Liver (tissue), 9 donors: ENCODE results near the gene HDC. TPM values are rescaled to one million over a fixed set of nuclear protein-coding genes. Genes with fewer than 3 reads are reported as not detected.

ENCODE experiments used
- DNase-seq: peaks from one replicate; pipeline ENCODE4 v3.0.0-alpha.2; 2017; ENCODE audit warnings: low spot score
- H3K27ac ChIP-seq, 2 donors: one replicate each; pipeline ENCODE4 v1.7.0; 2013; ENCODE audit warnings: inconsistent platforms in 2 of 2, low read length in 2 of 2, control low read depth in 1 of 2, low read depth in 1 of 2, mild to moderate bottlenecking in 1 of 2
- H3K27me3 ChIP-seq, 4 donors: one replicate each; pipeline versions ENCODE4 v1.6.1 to v1.7.0; 2013; ENCODE audit warnings: low read length in 3 of 4, inconsistent platforms in 1 of 4, mild to moderate bottlenecking in 1 of 4, moderate library complexity in 1 of 4; ENCODE audit not compliant: control insufficient read depth in 4 of 4, insufficient read depth in 4 of 4
- H3K36me3 ChIP-seq, 4 donors: one replicate each; pipeline versions ENCODE4 v1.6.1 to v1.7.0; 2013; ENCODE audit warnings: low read length in 3 of 4, mild to moderate bottlenecking in 3 of 4, low read depth in 1 of 4, moderate library complexity in 1 of 4; ENCODE audit not compliant: control insufficient read depth in 4 of 4, insufficient read depth in 3 of 4
- H3K4me1 ChIP-seq, 4 donors: one replicate each; pipeline versions ENCODE4 v1.6.1 to v1.7.0; 2013; ENCODE audit warnings: low read length in 3 of 4, mild to moderate bottlenecking in 3 of 4, moderate library complexity in 1 of 4; ENCODE audit not compliant: control insufficient read depth in 4 of 4, insufficient read depth in 4 of 4
- H3K4me3 ChIP-seq, 3 donors: one replicate each; pipeline versions ENCODE4 v1.6.1 to v1.7.0; 2013; ENCODE audit warnings: low read length in 3 of 3, control low read depth in 1 of 3, low read depth in 1 of 3, mild to moderate bottlenecking in 1 of 3
- H3K9ac ChIP-seq, 2 donors: one replicate each; pipeline ENCODE4 v1.7.0; 2013; ENCODE audit warnings: low read length in 2 of 2, mild to moderate bottlenecking in 2 of 2, moderate library complexity in 2 of 2, control low read depth in 1 of 2, low read depth in 1 of 2
- H3K9me3 ChIP-seq, 4 donors: one replicate each; pipeline versions ENCODE4 v1.6.1 to v1.7.0; 2013; ENCODE audit warnings: low read length in 3 of 4; ENCODE audit not compliant: control insufficient read depth in 4 of 4
- ATF3 ChIP-seq: IDR thresholded peaks from 2 replicates; pipeline ENCODE4 v1.6.1; 2016; ENCODE audit warnings: antibody characterized with exemption
- FOXA1 ChIP-seq: IDR thresholded peaks from 2 replicates; pipeline ENCODE4 v1.6.1; 2016; ENCODE audit warnings: antibody characterized with exemption
- FOXA2 ChIP-seq: IDR thresholded peaks from 2 replicates; pipeline ENCODE4 v1.6.1; 2016; ENCODE audit warnings: antibody characterized with exemption
- GABPA ChIP-seq, 2 donors: IDR thresholded peaks in 1 of 2; conservative IDR thresholded peaks in 1 of 2; 2 replicates each; pipeline ENCODE4 v1.6.1; 2016; ENCODE audit warnings: antibody characterized with exemption in 2 of 2, mild to moderate bottlenecking in 1 of 2, moderate library complexity in 1 of 2
- HNF4A ChIP-seq, 2 donors: conservative IDR thresholded peaks; 2 replicates each; pipeline ENCODE4 v1.6.1; 2016; ENCODE audit warnings: antibody characterized with exemption in 2 of 2, mild to moderate bottlenecking in 2 of 2
- JUND ChIP-seq, 2 donors: IDR thresholded peaks; 2 replicates each; pipeline ENCODE4 v1.6.1; 2016; ENCODE audit warnings: antibody characterized with exemption in 2 of 2
- MAX ChIP-seq: IDR thresholded peaks from 2 replicates; pipeline ENCODE4 v1.6.1; 2016; ENCODE audit warnings: antibody characterized with exemption
- NR2F2 ChIP-seq: IDR thresholded peaks from 2 replicates; pipeline ENCODE4 v1.6.1; 2016; ENCODE audit warnings: antibody characterized with exemption
- RAD21 ChIP-seq, 2 donors: IDR thresholded peaks; 2 replicates each; pipeline ENCODE4 v1.6.1; 2016; ENCODE audit warnings: antibody characterized with exemption in 2 of 2, mild to moderate bottlenecking in 2 of 2
- REST ChIP-seq: IDR thresholded peaks from 2 replicates; pipeline ENCODE4 v1.6.1; 2016; ENCODE audit warnings: antibody characterized with exemption, mild to moderate bottlenecking
- RXRA ChIP-seq, 2 donors: IDR thresholded peaks; 2 replicates each; pipeline ENCODE4 v1.6.1; 2017 to 2018; ENCODE audit warnings: antibody characterized with exemption in 2 of 2, mild to moderate bottlenecking in 1 of 2
- SP1 ChIP-seq: IDR thresholded peaks from 2 replicates; pipeline ENCODE4 v1.6.1; 2018; ENCODE audit warnings: antibody characterized with exemption, mild to moderate bottlenecking
- TAF1 ChIP-seq: conservative IDR thresholded peaks from 2 replicates; pipeline ENCODE4 v1.6.1; 2016; ENCODE audit warnings: antibody characterized with exemption, mild to moderate bottlenecking
- YY1 ChIP-seq: IDR thresholded peaks from 2 replicates; pipeline ENCODE4 v1.6.1; 2016; ENCODE audit warnings: antibody characterized with exemption, mild to moderate bottlenecking
- ZBTB33 ChIP-seq: IDR thresholded peaks from 2 replicates; pipeline ENCODE4 v1.6.1; 2016; ENCODE audit warnings: antibody characterized with exemption
- WGBS: extraction: QIAGEN DNeasy Blood & Tissue Kit; methylation state at CpG from one replicate; pipeline ENCODE4 v1.1.7; 2013; 5-methylcytosine and 5-hydroxymethylcytosine counted together
- polyA plus RNA-seq, 2 donors: library from polyadenylated mRNA; stranded (reverse) in 1 of 2; unstranded in 1 of 2; fragments of 200-250 nt in 1 of 2; fragments of >200 nt in 1 of 2; fragmentation: Nextera tagmentation in 1 of 2; extraction: Ambion mirVana in 1 of 2; gene quantifications; one replicate each; pipeline versions ENCODE4 v1.2.1 to v1.2.3, GENCODE V29; 2013 to 2015
- total RNA-seq, 2 donors: library from RNA; depleted of rRNA; stranded (reverse); fragments of >200 nt; gene quantifications; one replicate each; pipeline ENCODE4 v1.2.3, GENCODE V29; 2014
- donor health status: healthy.
- donor health status: healthy.
- donor health status: healthy.
- donor health status: healthy.
- donor health status: healthy.

The HDC gene
- total and polyA plus RNA-seq, 4 donors = 0.07 to 3.0 (median 0.78) TPM

GRCh38 chr15:50252556-50252955, 13.0 kb downstream of the HDC start:
- WGBS = 97% methylated on average over 11 of the region's 11 CpGs
- TF ChIP-seq FOXA2 (no peak), NR2F2 (no peak), YY1 (no peak)
- no peak overlapping the region for H3K27ac ChIP-seq
- H3K27me3 ChIP-seq = no peaks in the 10 kb centered on the region
- no peak overlapping the region for H3K4me3 ChIP-seq
- no peak overlapping the region for H3K9ac ChIP-seq
- no peaks in the 10 kb centered on the region for H3K36me3 ChIP-seq
- H3K4me1 ChIP-seq = peaks cover 15 to 40% (median 33%) of the 10 kb centered on the region in 4 donors
- DNase-seq = peak; percentile 3
- H3K9me3 ChIP-seq = no peaks in the 10 kb centered on the region

GRCh38 chr15:50251638-50252182, 13.8 kb downstream of the HDC start:
- Histone ChIP-seq H3K27me3 (no peaks in the 10 kb centered on the region), H3K9ac (no peak overlapping the region), H3K4me3 (no peak overlapping the region), H3K27ac (no peak overlapping the region), H3K36me3 (no peaks in the 10 kb centered on the region), H3K9me3 (no peaks in the 10 kb centered on the region), H3K4me1 (peaks cover 18 to 47% (median 37%) of the 10 kb centered on the region in 4 donors)
- no peak for TF ChIP-seq SP1
- no peak for TF ChIP-seq REST
- TF ChIP-seq MAX = no peak
- WGBS = 95% methylated on average over 11 of the region's 11 CpGs
- DNase-seq = peak; percentile 21

- Histone ChIP-seq H3K27me3 (no peaks in the 10 kb centered on the region), H3K4me1 (peaks cover 22 to 55% (median 44%) of the 10 kb centered on the region in 4 donors), H3K9me3 (no peaks in the 10 kb centered on the region), H3K4me3 (no peak overlapping the region), H3K36me3 (no peaks in the 10 kb centered on the region), H3K27ac (peak overlapping the region; percentile 44 to 88), H3K9ac (peak overlapping the region in 1 of 2 donors; percentile 7)
- 59% methylated on average over 6 of the region's 6 CpGs for WGBS
- no peak for DNase-seq
- TF ChIP-seq FOXA2 (peak; percentile 55), FOXA1 (peak; percentile 29), RXRA (IDR thresholded peaks at IDR 0.05) (peak; percentile 88 to 90), RAD21 (IDR thresholded peaks at IDR 0.05) (peak in 1 of 2 donors; percentile 13), MAX (peak; percentile 56), HNF4A (conservative IDR thresholded peaks at IDR 0.05) (peak; percentile 36 to 61), GABPA (IDR thresholded peaks at IDR 0.05 in 1 of 2, conservative IDR thresholded peaks at IDR 0.05 in 1 of 2) (no peak), TAF1 (no peak), YY1 (no peak), JUND (IDR thresholded peaks at IDR 0.05) (peak in 1 of 2 donors; percentile 33), ZBTB33 (no peak), ATF3 (no peak), SP1 (peak; percentile 10), NR2F2 (no peak)
Observed at GRCh38 chr15:50250760-50251394, 14.6 kb downstream of the HDC start.
